WERI-Rb-1 (cell line): Measurements from ENCODE around the gene KCTD13.

ENCODE experiments used
- DNase-seq: peaks from one replicate; pipeline ENCODE4 v3.0.0-alpha.2; 2020
- H3K27ac ChIP-seq: fragments of 250-450 bp; sonication (Bioruptor Pico); 2 replicates; pipeline ENCODE4 v1.5.1; 2020; ENCODE audit warnings: mild to moderate bottlenecking, moderate library complexity
- H3K27me3 ChIP-seq: fragments of 250-450 bp; sonication (Bioruptor Pico); 2 replicates; pipeline ENCODE4 v1.5.1; 2021; ENCODE audit warnings: mild to moderate bottlenecking, low read depth, moderate library complexity; ENCODE audit not compliant: insufficient read depth, severe bottlenecking
- H3K36me3 ChIP-seq: fragments of 250-450 bp; sonication (Bioruptor Pico); 2 replicates; pipeline ENCODE4 v1.5.1; 2020; ENCODE audit warnings: mild to moderate bottlenecking, moderate library complexity
- H3K4me3 ChIP-seq: 2 replicates; pipeline ENCODE4 v1.5.1; 2011; ENCODE audit warnings: low read depth, mild to moderate bottlenecking, control low read depth, low read length
- H3K9me3 ChIP-seq: fragments of 250-450 bp; sonication (Bioruptor Pico); 2 replicates; pipeline ENCODE4 v1.5.1; 2021; ENCODE audit warnings: mild to moderate bottlenecking, moderate library complexity; ENCODE audit not compliant: severe bottlenecking
- TF ChIP-seq, protein P1 (sequence below): IDR thresholded peaks from 2 replicates; pipeline ENCODE4 v1.5.1; 2011; ENCODE audit warnings: low read depth, mild to moderate bottlenecking, control low read depth, inconsistent platforms, low read length

KCTD13 gene

DNA sequence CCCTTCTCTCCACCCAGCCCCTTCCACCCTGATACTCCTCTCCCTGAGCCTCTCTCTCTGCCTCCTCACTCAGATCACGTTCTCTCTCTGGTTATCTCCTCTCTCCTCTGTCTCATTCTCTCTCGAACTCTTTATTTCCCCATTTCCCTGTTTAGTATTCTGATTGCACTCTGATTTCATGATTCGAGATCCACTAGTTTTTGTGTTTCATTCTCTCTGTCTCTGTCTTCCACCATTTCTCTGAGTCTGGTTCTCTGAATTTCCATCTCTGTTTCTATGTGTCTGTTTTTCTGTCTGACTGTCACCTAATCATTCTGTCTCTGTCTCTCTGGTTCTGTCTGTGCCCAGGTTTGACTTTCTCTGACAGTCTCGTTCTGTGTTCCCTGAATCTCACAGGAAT, 28.7 kb downstream of the KCTD13 start:
- DNase-seq, result no peak
- Histone ChIP-seq H3K27me3 (no peaks in the 10 kb centered on the region), H3K27ac (no peak overlapping the region), H3K9me3 (no peaks in the 10 kb centered on the region), H3K4me3 (no peak overlapping the region), H3K36me3 (peaks cover 32% of the 10 kb centered on the region)
- TF ChIP-seq, protein P1, sequence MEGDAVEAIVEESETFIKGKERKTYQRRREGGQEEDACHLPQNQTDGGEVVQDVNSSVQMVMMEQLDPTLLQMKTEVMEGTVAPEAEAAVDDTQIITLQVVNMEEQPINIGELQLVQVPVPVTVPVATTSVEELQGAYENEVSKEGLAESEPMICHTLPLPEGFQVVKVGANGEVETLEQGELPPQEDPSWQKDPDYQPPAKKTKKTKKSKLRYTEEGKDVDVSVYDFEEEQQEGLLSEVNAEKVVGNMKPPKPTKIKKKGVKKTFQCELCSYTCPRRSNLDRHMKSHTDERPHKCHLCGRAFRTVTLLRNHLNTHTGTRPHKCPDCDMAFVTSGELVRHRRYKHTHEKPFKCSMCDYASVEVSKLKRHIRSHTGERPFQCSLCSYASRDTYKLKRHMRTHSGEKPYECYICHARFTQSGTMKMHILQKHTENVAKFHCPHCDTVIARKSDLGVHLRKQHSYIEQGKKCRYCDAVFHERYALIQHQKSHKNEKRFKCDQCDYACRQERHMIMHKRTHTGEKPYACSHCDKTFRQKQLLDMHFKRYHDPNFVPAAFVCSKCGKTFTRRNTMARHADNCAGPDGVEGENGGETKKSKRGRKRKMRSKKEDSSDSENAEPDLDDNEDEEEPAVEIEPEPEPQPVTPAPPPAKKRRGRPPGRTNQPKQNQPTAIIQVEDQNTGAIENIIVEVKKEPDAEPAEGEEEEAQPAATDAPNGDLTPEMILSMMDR, result no peak

DNA sequence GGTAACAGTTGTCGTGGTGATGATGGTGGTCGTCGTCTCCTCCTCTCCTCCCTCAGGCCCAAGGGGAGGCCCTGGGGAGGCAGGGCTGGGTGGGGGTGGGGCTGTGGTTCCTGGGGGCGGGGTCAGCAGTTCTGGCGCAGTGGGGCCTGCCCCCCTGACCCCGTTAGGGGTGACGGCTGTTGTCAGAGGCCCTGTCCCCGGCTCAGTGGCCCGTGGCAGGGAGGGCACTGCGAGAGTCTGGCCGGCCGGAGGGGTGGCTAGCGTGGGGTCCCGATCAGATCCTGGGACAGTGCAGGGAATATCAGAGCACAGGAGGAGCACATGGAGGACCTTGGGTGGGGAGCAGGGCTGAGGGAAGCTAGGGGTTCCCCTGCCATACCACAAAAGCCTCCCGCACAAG, 29.2 kb downstream of the KCTD13 start:
- Histone ChIP-seq H3K27ac (no peak overlapping the region), H3K36me3 (peaks cover 37% of the 10 kb centered on the region), H3K4me3 (no peak overlapping the region), H3K27me3 (no peaks in the 10 kb centered on the region), H3K9me3 (no peaks in the 10 kb centered on the region)
- TF ChIP-seq, protein P1, result no peak
- no peak for DNase-seq

DNA sequence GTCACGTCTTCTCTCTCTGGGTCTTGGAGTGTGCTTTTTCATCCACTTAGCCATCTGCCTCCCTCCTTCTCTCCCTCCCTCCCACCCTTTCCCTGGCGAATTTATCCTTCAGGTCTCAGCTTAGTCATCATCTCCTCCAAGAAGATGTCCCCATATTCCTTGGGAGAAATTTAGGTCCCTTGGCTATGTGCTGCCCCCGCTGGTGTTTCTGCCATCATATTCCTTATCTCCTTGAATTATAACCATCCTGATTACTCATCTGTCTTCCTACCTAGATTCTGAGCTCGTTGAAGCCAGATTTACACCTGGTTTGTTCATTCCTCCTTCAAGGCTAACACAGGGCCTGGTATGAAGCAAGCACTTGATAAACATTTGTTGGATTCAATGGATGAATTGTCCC, 31.7 kb downstream of the KCTD13 start:
- TF ChIP-seq, protein P1, result no peak
- Histone ChIP-seq H3K9me3 (no peaks in the 10 kb centered on the region), H3K27ac (no peak overlapping the region), H3K36me3 (peaks cover 46% of the 10 kb centered on the region), H3K27me3 (no peaks in the 10 kb centered on the region), H3K4me3 (no peak overlapping the region)
- DNase-seq, result no peak

DNA sequence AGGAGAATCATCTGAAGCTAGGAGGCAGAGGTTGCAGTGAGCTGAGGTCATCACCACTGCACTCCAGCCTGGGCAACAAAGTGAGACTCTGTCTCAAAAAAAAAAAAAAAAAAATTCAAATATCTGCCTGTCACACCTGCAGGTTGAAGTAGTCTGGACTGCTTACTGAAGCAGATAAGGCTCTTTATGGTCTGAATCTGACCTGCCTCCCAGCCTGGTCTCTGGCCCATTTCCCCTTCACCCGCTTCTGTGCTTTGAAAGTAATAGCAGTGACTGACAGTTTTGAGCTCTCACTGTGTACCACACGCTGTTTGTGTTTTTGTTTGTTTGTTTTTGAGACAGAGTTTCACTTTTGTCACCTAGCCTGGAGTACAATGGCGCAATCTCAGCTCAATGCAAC, 32.5 kb downstream of the KCTD13 start:
- peaks cover 52% of the 10 kb centered on the region for H3K36me3 ChIP-seq
- H3K4me3 ChIP-seq, result no peak overlapping the region
- DNase-seq, result no peak
- H3K27ac ChIP-seq, result no peak overlapping the region
- no peaks in the 10 kb centered on the region for H3K9me3 ChIP-seq
- TF ChIP-seq, protein P1, result no peak
- H3K27me3 ChIP-seq, result no peaks in the 10 kb centered on the region

DNA sequence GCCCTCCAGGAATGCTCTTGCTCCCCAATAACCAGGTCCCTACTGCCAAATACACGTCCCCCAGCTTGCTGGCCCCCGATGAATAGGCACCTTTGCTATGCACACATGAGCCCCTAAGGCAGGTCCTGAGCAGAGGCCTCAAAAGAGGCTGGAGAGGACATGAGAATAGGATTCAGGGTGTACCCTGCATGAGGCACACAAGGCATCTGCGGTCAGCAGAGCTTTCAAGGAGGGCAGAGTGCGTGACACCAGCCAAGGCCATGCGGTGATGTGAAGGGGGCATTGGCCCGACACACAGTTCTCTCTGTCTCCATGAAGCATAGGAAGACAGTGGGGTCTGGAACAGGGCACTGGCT, 33.6 kb downstream of the KCTD13 start:
- DNase-seq, result no peak
- H3K4me3 ChIP-seq, result no peak overlapping the region
- TF ChIP-seq, protein P1, result no peak
- H3K9me3 ChIP-seq, result no peaks in the 10 kb centered on the region
- peaks cover 60% of the 10 kb centered on the region for H3K36me3 ChIP-seq
- H3K27me3 ChIP-seq, result no peaks in the 10 kb centered on the region
- H3K27ac ChIP-seq, result no peak overlapping the region
